GM12864 (cell line): ENCODE measurements around the gene TDRD5.
"Not testable (repeated sequence)": the region's sequence is repeated elsewhere in the genome, so short reads cannot be mapped to it uniquely, and the experiment has no call there.

Source experiments
- DNase-seq: peaks from one replicate; pipeline ENCODE4 v3.0.0-alpha.2; 2011; ENCODE audit warnings: low read depth
- H3K4me3 ChIP-seq: 2 replicates; pipeline ENCODE4 v1.5.1; 2011; ENCODE audit warnings: mild to moderate bottlenecking, low read depth, low read length, control low read depth
- CTCF ChIP-seq: IDR thresholded peaks from 2 replicates; pipeline ENCODE4 v1.5.1; 2011; ENCODE audit warnings: low read depth, mild to moderate bottlenecking, moderate library complexity, low read length, control low read depth, inconsistent platforms; ENCODE audit errors: missing control alignments

The TDRD5 gene

GRCh38 chr1:179663810-179664209 is 72.2 kb downstream of the TDRD5 start:
- DNase-seq, result no peak
- TF ChIP-seq CTCF, result no peak
- H3K4me3 ChIP-seq, result no peak overlapping the region

DNA sequence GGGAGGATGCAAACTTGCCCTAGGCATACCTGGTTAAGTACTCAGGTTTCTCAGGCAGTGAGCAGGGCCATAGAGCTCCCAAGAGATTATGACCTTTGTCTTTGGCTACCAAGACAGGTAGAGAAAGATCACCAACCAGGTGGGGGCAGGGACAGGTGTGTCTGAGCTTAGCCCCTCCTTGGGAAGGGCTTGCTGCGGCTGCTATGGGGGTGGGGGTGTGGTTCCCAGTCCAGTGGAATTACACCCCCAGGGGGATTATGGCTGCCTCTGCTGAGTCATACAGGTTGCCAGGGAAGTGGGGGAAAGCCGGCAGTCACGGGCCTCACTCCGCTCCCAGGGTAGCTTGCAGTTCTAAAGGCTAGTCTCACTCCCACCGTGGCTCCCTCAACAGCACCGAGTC is 86.2 kb downstream of the TDRD5 start:
- no peak for DNase-seq
- TF ChIP-seq CTCF, result no peak

GRCh38 chr1:179694530-179694929 is 102.9 kb downstream of the TDRD5 start:
- not testable (repeated sequence) for DNase-seq, H3K4me3 ChIP-seq

More for the DNA sequence above, 86.2 kb downstream of the TDRD5 start:
- no peak overlapping the region for H3K4me3 ChIP-seq

GRCh38 chr1:179702946-179703539 is 111.4 kb downstream of the TDRD5 start:
- no peak for TF ChIP-seq CTCF
- no peak for DNase-seq
- H3K4me3 ChIP-seq, result no peak overlapping the region

DNA sequence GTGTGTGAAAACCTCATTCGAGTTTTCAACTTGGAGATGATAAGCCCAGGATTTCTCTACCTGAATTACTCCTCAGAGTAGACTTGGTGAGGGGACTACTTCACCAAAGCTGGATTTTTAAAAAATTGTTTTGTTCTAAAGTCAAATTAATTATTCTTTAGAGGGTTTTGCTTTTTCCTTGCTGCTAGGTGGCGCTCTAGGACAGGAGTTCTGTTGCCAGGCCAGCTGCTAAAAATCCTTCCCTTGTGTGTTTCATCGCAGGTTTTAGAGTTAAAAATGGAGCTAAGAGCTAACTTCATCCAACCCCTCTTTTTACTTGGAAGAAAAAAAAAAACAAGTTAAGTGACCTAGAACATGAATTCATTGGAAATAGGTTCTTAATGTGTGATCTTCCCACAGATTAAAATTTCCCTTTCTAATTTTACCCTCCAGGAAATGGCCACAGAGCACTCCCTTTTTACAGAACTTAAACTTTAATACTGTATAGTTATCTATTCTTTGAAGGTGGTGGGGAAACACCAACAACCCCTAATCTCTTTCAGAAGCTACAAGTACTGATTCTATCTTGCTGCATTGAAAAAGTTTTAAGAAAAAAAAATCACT is 114.8 kb downstream of the TDRD5 start:
- peak; percentile 69 for TF ChIP-seq CTCF
- no peak overlapping the region for H3K4me3 ChIP-seq
- DNase-seq, result peak; percentile 22

DNA sequence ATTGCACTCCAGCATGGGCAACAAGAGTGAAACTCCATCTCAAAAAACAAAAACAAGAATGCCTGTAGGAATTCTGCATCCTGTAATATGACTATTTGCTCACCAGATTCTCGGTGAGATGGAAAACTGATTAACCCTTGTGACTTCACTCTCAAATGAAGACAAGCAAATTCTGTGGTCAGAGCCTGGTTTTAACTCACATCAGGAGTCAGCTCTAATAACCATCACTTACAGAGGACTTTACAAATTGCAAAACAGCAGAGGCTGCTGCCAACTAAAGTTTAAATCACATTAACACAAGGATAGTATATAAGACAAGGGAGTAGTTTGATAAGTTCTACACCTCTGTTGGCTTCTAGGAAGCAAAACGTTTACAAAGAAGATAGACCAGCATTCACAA is 115.8 kb downstream of the TDRD5 start:
- no peak overlapping the region for H3K4me3 ChIP-seq
- no peak for TF ChIP-seq CTCF
- DNase-seq, result no peak

GRCh38 chr1:179708434-179709195 is 117.0 kb downstream of the TDRD5 start:
- H3K4me3 ChIP-seq, result no peak overlapping the region
- TF ChIP-seq CTCF, result no peak
- no peak for DNase-seq
